Epithelial cell of proximal tubule (primary cell): ENCODE measurements around the gene CNIH3. TPM values are rescaled to one million over a fixed set of nuclear protein-coding genes. Genes with fewer than 3 reads are reported as not detected.
A peak's percentile ranks its signal among the peaks of the same experiment; 100 is the strongest.
"Not testable (repeated sequence)": the region's sequence is repeated elsewhere in the genome, so short reads cannot be mapped to it uniquely, and the experiment has no call there.

Source experiments
- DNase-seq: peaks from one replicate; pipeline ENCODE4 v3.0.0-alpha.2; 2011; ENCODE audit warnings: low read depth
- H3K4me3 ChIP-seq: 2 replicates; pipeline ENCODE4 v1.5.1; 2011; ENCODE audit warnings: low read depth, mild to moderate bottlenecking, low read length
- total RNA-seq: library from RNA; depleted of rRNA; stranded (reverse); fragments of >200 nt; gene quantifications from 2 replicates; pipeline ENCODE4 v1.2.3, GENCODE V29; 2015
- TF ChIP-seq, protein P1 (sequence below): conservative IDR thresholded peaks from 2 replicates; pipeline ENCODE4 v1.5.1; 2012; ENCODE audit warnings: low read depth, mild to moderate bottlenecking, low read length

Gene CNIH3
- total RNA-seq = 1.4 and 1.9 TPM in 2 replicates

DNA sequence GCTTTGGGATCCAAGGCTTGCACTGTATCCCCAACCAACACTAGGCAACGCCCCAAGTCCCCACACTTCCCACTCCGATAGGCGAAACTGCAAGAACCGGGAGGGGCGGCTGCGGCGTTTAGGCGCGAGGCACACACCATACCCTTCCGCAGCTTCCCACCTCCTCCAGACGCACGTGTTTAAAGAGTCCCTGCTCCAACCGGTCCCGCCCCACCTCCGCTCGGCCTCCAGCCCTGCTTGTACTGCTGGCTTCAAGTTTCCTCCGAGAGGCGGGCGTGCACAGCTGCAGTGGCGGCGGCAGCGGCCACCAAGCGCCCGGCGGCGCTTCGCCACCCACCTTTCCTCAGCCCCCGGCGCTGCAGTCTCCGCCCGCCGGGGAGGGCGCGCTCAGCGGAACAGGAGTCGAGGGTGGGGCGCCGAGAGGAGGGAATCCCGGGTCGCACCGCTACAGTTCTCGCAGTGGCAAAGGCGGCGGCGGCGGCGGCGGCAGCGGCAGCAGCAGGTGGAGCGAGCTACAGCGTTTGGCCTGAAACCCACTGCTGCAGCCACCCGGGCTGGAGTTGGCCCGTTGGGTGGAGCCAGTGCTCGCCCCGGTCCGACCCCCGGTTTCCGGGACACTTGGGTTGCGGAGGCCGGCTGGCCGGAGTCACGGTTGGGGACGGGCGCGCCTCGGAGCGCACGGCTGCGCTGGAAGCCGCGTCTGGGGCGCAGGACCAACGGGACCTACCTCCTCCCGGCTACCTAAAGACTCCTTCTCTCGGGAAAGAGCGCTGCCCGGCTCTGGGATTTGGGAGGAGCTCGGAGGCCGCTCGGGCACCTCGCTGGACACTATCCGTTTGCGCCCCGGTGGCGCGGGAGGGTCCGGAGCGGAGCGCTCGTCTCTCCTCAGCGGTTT, at the start of gene CNIH3:
Gene CNIH3, plus strand, starts transcription at position 457 of the 895 bp plus-strand sequence. CDS start 858 bp downstream, outside the sequence.
- TF ChIP-seq, protein P1, sequence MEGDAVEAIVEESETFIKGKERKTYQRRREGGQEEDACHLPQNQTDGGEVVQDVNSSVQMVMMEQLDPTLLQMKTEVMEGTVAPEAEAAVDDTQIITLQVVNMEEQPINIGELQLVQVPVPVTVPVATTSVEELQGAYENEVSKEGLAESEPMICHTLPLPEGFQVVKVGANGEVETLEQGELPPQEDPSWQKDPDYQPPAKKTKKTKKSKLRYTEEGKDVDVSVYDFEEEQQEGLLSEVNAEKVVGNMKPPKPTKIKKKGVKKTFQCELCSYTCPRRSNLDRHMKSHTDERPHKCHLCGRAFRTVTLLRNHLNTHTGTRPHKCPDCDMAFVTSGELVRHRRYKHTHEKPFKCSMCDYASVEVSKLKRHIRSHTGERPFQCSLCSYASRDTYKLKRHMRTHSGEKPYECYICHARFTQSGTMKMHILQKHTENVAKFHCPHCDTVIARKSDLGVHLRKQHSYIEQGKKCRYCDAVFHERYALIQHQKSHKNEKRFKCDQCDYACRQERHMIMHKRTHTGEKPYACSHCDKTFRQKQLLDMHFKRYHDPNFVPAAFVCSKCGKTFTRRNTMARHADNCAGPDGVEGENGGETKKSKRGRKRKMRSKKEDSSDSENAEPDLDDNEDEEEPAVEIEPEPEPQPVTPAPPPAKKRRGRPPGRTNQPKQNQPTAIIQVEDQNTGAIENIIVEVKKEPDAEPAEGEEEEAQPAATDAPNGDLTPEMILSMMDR = no peak
- DNase-seq = no peak
- peak within 1 kb of the TSS; percentile 65 for H3K4me3 ChIP-seq

DNA sequence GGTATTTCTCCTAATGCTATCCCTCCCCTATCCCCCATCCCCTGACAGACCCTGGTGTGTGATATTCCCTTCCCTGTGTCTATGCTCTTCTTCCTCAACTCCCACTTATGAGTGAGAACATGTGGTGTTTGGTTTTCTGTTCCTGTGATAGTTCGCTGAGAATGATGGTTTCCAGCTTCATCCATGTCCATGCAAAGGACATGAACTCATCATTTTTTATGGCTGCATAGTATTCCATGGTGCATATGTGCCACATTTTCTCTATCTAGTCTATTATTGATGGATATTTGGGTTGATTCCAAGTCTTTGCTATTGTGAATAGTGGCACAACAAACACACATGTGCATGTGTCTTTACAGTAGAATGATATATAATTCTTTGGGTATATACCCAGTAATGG, 49.6 kb upstream of the CNIH3 start:
- DNase-seq, H3K4me3 ChIP-seq: not testable (repeated sequence)

DNA sequence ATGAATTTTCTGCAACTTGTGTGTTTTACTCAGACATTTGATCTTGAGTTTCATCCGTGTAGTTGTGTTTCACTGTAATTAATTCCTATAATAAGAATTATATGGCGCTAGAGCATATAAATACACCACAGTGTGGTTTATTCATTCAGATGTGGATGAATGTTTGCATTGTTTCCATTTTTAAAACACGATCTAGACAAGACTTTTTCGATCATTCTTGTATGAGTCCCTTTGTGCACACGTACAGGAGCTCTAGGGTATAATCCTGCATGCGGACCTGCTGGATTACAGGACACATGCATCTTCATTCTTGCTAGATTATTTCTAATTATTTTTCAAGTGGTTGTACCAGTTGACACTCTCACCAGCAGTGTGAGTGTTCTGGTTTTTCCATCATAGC, 46.8 kb upstream of the CNIH3 start:
- no peak for DNase-seq
- TF ChIP-seq, protein P1 = no peak
- no peak overlapping the region for H3K4me3 ChIP-seq

DNA sequence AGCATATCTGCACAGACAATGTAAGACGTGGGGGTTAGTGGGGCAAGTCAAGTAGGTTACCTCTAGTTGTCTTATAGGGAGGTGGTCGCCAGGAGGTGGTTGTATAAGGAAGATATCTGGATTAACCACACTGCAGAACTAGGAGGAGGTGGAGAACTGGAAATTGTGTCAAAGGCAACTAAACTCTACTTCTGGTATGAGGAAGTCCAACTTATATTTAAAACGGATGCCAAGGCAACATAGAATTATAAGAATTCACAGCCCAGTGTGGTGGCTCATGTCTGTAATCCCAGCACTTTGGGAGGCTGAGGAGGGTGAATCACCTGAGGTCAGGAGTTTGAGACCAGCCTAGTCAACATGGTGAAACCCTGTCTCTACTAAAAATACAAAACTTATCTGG, 44.1 kb upstream of the CNIH3 start:
- H3K4me3 ChIP-seq, DNase-seq: not testable (repeated sequence)

DNA sequence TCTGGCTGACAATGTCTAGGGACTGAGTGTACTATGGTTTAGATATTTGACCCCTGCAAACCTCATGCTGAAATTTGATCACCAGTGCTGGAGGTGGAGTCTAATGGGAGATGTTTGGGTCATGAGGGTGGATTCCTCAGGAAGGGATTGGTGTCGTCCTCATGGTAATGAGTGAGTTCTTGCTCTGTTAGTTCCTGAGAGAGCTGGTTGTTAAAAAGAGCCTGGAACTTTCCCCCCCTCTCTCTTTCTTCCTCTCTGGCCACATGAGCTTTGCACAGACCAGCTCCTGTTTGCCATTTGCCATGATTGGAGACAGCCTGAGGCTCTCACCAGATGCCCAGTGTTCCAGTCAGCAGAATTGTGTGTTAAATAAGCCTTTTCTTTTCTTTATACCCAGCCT, 36.6 kb upstream of the CNIH3 start:
- DNase-seq = no peak
- TF ChIP-seq, protein P1 = no peak
- no peak overlapping the region for H3K4me3 ChIP-seq

DNA sequence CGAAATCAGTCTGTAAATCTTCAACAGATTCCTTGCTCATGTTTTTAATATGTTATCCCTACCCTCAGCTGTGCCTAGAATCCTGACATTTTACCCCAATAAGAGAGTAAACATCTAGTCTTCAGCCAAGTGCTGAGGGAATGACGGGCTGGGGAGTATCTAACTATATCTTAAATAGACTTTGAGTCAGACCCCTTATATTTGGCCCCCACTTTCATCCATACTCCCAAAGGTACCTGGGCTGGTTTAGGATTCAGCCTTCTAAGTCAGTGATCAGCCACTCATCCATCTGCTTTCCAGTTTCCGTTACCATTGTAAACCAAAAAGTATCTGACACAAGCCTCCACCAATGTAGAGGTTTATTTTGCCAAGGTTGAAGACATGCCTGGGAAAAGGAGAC, 36.1 kb upstream of the CNIH3 start:
- TF ChIP-seq, protein P1 = no peak
- H3K4me3 ChIP-seq = no peak overlapping the region
- DNase-seq = no peak

DNA sequence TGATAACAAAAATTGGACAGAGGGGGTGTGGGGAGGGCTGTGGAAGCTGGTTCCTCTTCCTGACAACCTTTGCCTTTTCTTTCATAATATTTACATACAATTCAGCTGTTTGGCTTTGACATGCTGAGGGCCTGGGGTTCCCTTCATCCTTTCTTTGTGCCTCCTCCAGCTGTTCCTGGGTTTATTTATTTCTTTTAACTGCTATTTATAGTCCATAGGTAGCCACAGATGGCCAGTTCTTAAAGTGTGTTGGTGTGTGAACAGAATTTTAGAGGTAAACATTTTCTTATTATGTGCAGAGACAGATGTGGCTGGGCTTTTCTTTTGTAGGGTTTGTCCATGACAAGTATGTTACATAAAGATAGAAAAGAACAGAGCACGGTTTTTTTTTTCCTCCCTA, 34.1 kb upstream of the CNIH3 start:
- no peak overlapping the region for H3K4me3 ChIP-seq
- TF ChIP-seq, protein P1 = no peak
- no peak for DNase-seq

DNA sequence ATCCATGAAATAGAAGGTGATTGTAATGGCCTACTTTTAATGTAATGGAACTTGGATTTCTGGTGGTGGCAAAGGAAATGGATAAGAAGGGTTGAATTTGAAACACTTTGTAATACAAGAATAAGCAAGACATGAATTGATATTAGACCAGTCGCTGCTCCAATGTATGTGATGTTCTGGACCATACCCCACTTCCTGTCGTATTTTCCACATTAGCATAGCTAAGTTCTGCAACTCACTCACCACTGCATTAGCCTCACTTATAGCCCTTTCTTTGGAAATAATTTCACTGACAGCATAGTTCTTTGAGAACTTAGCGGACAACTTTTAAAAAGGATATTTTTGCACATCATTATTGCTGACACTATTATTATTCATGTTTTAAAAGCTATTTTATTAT, 32.3 kb upstream of the CNIH3 start:
- no peak for DNase-seq
- TF ChIP-seq, protein P1 = no peak
- H3K4me3 ChIP-seq = no peak overlapping the region
